Measurements from ENCODE around the gene MOB1B.
"Not testable (repeated sequence)": the region's sequence is repeated elsewhere in the genome, so short reads cannot be mapped to it uniquely, and the experiment has no call there.

Gene MOB1B

DNA sequence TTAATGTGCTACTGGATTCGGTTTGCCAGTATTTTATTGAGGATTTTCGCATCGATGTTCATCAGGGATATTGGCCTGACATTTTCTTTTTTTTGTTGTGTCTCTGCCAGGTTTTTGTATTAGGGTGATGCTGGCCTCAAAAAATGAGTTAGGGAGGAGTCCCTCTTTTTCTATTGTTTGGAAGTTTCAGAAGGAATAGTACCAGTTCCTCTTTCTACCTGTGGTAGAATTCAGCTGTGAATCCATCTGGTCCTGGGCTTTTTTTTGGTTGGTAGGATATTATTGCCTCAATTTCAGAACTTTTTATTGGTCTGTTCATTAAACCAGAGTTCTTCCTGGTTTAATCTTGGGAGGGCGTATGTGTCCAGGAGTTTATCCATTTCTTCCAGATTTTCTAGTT lies 99.2 kb downstream of the MOB1B start:
- H3K27ac Mint-ChIP-seq = peak overlapping the region; percentile 6
- H3K36me3 Mint-ChIP-seq (ENCODE audit: low read depth) = peaks cover 67% of the 10 kb centered on the region
- H3K9me3 Mint-ChIP-seq, H3K4me3 Mint-ChIP-seq, H3K27me3 Mint-ChIP-seq: not testable (repeated sequence)
- peaks cover 92% of the 10 kb centered on the region for H3K4me1 Mint-ChIP-seq (ENCODE audit: low read depth)

DNA sequence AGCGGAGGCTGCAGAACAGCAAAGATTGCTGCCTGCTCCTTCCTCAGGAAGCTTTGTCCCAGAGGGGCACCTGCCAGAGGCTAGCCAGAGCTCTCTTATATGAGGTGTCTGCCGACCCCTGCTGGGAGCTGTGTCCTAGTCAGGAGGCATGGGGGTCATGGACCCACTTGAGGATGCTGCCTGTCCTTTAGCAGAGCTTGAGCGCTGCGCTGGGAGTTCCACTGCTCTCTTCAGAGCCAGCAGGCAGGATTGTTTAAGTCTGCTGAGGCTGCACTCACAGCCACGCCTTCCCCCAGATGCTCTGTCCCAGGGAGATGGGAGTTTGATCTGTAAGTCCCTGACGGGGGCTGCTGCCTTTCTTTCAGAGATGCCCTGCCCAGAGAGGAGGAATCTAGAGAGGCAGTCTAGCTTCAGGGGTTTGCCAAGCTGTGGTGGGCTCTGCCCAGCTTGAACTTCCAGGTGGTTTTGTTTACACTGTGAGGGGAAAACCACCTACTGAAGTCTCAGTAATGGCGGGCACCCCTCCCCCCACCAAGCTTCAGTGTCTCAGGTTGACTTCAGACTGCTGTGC lies 102.2 kb downstream of the MOB1B start:
- H3K4me3 Mint-ChIP-seq = peak overlapping the region; percentile 43
- peaks cover 8% of the 10 kb centered on the region for H3K9me3 Mint-ChIP-seq
- peaks cover 86% of the 10 kb centered on the region for H3K4me1 Mint-ChIP-seq (ENCODE audit: low read depth)
- H3K27ac Mint-ChIP-seq = peak overlapping the region; percentile 86
- H3K36me3 Mint-ChIP-seq (ENCODE audit: low read depth) = peaks cover 52% of the 10 kb centered on the region
- no peaks in the 10 kb centered on the region for H3K27me3 Mint-ChIP-seq

GRCh38 chr4:71005025-71005424 lies 102.9 kb downstream of the MOB1B start:
- H3K27ac Mint-ChIP-seq = peak overlapping the region; percentile 86
- peaks cover 86% of the 10 kb centered on the region for H3K4me1 Mint-ChIP-seq (ENCODE audit: low read depth)
- not testable (repeated sequence) for H3K27me3 Mint-ChIP-seq, H3K9me3 Mint-ChIP-seq
- peak overlapping the region; percentile 43 for H3K4me3 Mint-ChIP-seq
- H3K36me3 Mint-ChIP-seq (ENCODE audit: low read depth) = peaks cover 46% of the 10 kb centered on the region

- Mint-ChIP-seq H3K9me3 (no peaks in the 10 kb centered on the region), H3K27ac (peak overlapping the region; percentile 86), H3K4me1 (ENCODE audit: low read depth) (peaks cover 75% of the 10 kb centered on the region), H3K36me3 (ENCODE audit: low read depth) (peaks cover 32% of the 10 kb centered on the region), H3K27me3 (no peaks in the 10 kb centered on the region), H3K4me3 (peak overlapping the region; percentile 61)
These were observed 104.2 kb downstream of the MOB1B start for GRCh38 chr4:71006203-71006907.

DNA sequence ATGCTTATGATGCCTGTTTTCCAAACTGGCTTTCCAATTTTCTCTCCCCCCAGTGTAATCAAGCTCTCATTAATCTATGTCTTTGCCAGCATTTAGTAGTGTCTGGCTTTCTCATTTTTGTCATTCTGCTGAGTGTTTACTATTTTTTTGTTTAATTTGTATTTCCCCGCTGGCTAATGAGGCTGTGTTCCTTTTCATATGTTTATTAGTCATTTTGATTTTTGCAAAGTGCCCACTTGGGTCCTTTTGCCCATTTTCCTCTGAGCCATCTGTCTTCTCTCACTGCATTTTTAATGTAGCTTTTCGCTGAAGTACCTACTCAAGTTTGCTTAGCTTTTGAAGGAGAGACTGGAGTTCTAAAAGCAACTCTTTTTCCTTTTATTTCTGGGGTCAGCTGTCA lies 106.0 kb downstream of the MOB1B start:
- Mint-ChIP-seq H3K27ac (peak overlapping the region; percentile 51), H3K9me3 (no peaks in the 10 kb centered on the region), H3K4me1 (ENCODE audit: low read depth) (peaks cover 57% of the 10 kb centered on the region), H3K36me3 (ENCODE audit: low read depth) (peaks cover 23% of the 10 kb centered on the region), H3K27me3 (no peaks in the 10 kb centered on the region), H3K4me3 (no peak overlapping the region)

- peak overlapping the region; percentile 41 for H3K27ac Mint-ChIP-seq
- H3K27me3 Mint-ChIP-seq = no peaks in the 10 kb centered on the region
- H3K36me3 Mint-ChIP-seq (ENCODE audit: low read depth) = peaks cover 26% of the 10 kb centered on the region
- H3K4me1 Mint-ChIP-seq (ENCODE audit: low read depth) = peaks cover 48% of the 10 kb centered on the region
- H3K9me3 Mint-ChIP-seq = no peaks in the 10 kb centered on the region
- H3K4me3 Mint-ChIP-seq = no peak overlapping the region
These were observed 106.9 kb downstream of the MOB1B start for GRCh38 chr4:71009086-71009485.

GRCh38 chr4:71009890-71010588 lies 107.9 kb downstream of the MOB1B start:
- Mint-ChIP-seq H3K27me3 (no peaks in the 10 kb centered on the region), H3K9me3 (no peaks in the 10 kb centered on the region), H3K4me1 (ENCODE audit: low read depth) (peaks cover 39% of the 10 kb centered on the region), H3K27ac (peak overlapping the region; percentile 65), H3K4me3 (no peak overlapping the region), H3K36me3 (ENCODE audit: low read depth) (peaks cover 26% of the 10 kb centered on the region)

GRCh38 chr4:71011451-71011850 lies 109.3 kb downstream of the MOB1B start:
- no peaks in the 10 kb centered on the region for H3K9me3 Mint-ChIP-seq
- no peak overlapping the region for H3K27ac Mint-ChIP-seq
- H3K4me3 Mint-ChIP-seq = no peak overlapping the region
- H3K36me3 Mint-ChIP-seq (ENCODE audit: low read depth) = peaks cover 36% of the 10 kb centered on the region
- H3K4me1 Mint-ChIP-seq (ENCODE audit: low read depth) = peaks cover 30% of the 10 kb centered on the region
- H3K27me3 Mint-ChIP-seq = no peaks in the 10 kb centered on the region

DNA sequence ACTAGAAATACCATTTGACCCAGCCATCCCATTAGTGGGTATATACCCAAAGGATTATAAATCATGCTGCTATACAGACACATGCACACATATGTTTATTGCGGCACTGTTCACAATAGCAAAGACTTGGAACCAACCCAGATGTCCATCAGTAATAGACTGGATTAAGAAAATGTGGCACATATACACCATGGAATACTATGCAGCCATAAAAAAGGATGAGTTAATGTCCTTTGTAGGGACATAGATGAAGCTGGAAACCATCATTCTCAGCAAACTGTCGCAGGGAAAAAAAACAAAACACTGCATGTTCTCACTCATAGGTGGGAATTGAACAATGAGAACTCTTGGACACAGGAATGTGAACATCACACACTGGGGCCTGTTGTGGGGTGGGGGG lies 115.2 kb downstream of the MOB1B start:
- H3K9me3 Mint-ChIP-seq, H3K27me3 Mint-ChIP-seq, H3K27ac Mint-ChIP-seq, H3K4me3 Mint-ChIP-seq: not testable (repeated sequence)
- peaks cover 37% of the 10 kb centered on the region for H3K36me3 Mint-ChIP-seq (ENCODE audit: low read depth)
- H3K4me1 Mint-ChIP-seq (ENCODE audit: low read depth) = peaks cover 16% of the 10 kb centered on the region

DNA sequence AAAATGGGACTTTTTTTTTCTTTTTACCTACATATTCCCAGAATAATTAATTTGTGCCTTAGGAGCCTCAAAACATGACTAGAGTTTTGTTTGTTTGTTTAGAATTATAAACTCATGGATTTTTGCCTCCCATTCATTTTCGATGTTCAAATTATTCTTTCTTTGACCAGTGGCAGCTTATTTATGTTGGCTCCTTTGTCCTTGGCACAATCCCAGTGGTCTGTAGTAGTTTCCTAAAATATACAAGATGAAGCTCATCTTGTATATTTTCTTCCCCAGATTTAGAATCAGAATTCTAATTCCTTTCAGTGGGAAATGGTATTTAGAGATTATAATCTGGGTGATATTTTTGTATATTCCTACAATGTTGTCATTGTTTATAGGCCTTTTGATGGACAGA lies 118.4 kb downstream of the MOB1B start:
- H3K36me3 Mint-ChIP-seq (ENCODE audit: low read depth) = peaks cover 40% of the 10 kb centered on the region

DNA sequence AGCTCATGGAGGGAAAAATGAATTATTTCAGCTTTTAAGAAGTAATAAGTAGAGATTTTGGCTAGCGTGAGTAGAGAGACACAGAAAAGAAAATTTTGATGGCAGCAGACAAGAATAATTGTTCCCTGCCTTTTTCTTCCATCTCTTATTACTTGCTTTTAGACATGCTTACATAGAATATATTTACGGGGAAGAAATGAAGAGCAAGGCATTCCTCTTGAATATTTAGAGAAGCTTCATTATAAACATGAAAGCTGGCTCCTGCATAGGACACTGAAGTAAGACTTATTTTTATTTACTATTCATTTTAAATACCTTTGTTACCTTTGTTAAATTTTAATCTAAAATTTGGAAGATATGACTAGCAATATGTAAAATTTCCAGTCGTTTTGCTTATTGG lies 123.5 kb downstream of the MOB1B start:
- Mint-ChIP-seq H3K9me3 (no peaks in the 10 kb centered on the region), H3K27me3 (no peaks in the 10 kb centered on the region), H3K4me1 (ENCODE audit: low read depth) (peaks cover 5% of the 10 kb centered on the region), H3K27ac (no peak overlapping the region), H3K4me3 (no peak overlapping the region), H3K36me3 (ENCODE audit: low read depth) (peaks cover 50% of the 10 kb centered on the region)

More for the DNA sequence above, 118.4 kb downstream of the MOB1B start:
- Mint-ChIP-seq H3K4me1 (ENCODE audit: low read depth) (peaks cover 16% of the 10 kb centered on the region), H3K27ac (no peak overlapping the region), H3K4me3 (no peak overlapping the region), H3K27me3 (no peaks in the 10 kb centered on the region), H3K9me3 (no peaks in the 10 kb centered on the region)

DNA sequence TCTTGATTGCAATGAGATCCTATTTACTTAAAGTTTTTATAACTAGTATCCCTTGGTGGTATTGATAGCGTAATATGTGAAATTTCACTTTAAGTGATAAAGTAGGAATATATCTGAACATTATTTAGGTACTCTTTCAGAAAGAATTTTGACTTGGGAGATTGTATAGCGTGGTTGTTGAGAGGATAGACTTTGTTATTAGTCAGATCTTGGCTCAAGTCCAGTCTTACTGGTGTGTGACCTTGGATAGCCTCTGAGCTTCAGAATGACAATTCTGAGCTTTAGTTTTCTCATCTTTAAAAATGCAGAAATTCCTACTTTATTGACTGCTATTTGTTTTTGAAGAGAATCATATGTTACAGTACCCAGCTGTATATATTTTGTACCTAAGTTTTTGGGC lies 123.9 kb downstream of the MOB1B start:
- Mint-ChIP-seq H3K9me3 (no peaks in the 10 kb centered on the region), H3K27me3 (no peaks in the 10 kb centered on the region), H3K4me1 (ENCODE audit: low read depth) (peaks cover 3% of the 10 kb centered on the region), H3K4me3 (no peak overlapping the region), H3K36me3 (ENCODE audit: low read depth) (peaks cover 50% of the 10 kb centered on the region), H3K27ac (no peak overlapping the region)

DNA sequence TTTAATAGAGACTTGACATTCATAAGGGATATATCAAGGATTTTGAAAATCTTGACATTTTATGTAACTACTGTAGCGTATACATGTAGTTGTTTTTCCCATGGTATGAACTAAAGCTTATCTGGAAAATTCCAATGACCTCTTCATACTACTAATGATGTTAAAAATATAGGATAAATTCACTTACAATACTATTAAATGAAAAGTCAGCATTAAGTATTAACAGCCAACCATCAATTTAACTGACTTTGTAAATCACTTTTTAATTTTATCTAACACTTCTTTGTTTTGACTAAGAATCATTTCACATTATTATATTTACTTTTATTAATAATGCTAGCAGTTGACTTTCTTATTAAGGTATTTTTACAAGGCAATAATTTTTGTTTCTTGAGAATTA lies 125.4 kb downstream of the MOB1B start:
- no peaks in the 10 kb centered on the region for H3K27me3 Mint-ChIP-seq
- peaks cover 57% of the 10 kb centered on the region for H3K36me3 Mint-ChIP-seq (ENCODE audit: low read depth)
- no peaks in the 10 kb centered on the region for H3K4me1 Mint-ChIP-seq (ENCODE audit: low read depth)
- H3K9me3 Mint-ChIP-seq = no peaks in the 10 kb centered on the region
- H3K4me3 Mint-ChIP-seq = no peak overlapping the region
- no peak overlapping the region for H3K27ac Mint-ChIP-seq

DNA sequence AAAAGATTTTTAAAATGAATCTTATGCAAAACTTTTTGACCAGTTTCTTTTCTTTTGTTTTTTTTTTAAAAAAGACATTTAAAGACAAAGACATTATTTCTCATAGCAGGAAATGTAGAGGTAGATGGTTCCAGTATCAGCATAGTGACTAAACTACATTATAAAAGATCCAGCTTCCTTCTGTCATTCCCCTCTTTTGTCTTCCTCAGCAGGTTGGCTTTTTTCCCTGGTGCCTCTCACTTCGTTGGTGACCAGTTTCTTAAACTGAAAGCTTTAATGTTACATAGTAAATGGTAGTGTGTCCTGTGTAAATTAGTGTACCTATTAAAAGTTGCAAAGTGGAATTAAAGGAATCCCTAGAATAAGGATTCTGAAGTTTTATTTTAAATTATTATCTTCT lies 127.3 kb downstream of the MOB1B start:
- Mint-ChIP-seq H3K36me3 (ENCODE audit: low read depth) (peaks cover 50% of the 10 kb centered on the region), H3K4me1 (ENCODE audit: low read depth) (no peaks in the 10 kb centered on the region), H3K4me3 (no peak overlapping the region), H3K27me3 (no peaks in the 10 kb centered on the region), H3K27ac (no peak overlapping the region), H3K9me3 (no peaks in the 10 kb centered on the region)

- not testable (repeated sequence) for H3K4me3 Mint-ChIP-seq; H3K4me1 Mint-ChIP-seq (ENCODE audit: low read depth); H3K27me3 Mint-ChIP-seq; H3K27ac Mint-ChIP-seq; H3K9me3 Mint-ChIP-seq
- H3K36me3 Mint-ChIP-seq (ENCODE audit: low read depth) = peaks cover 31% of the 10 kb centered on the region
These were observed 129.9 kb downstream of the MOB1B start for GRCh38 chr4:71032106-71032505.

All from stimulated activated naive CD8-positive, alpha-beta T cell treated with anti-CD3 and anti-CD28 coated beads, Interleukin-15, Interleukin-2, amounts not matched to agents 100 ng/mL and 50 ng/mL, for 24 hours (primary cell).